GM23338 (cell line): ENCODE results near the gene EPO. TPM values are rescaled to one million over a fixed set of nuclear protein-coding genes. Genes with fewer than 3 reads are reported as not detected.

Source experiments
- ATAC-seq: fragments of 200-7000 bp; cut with Tn5 transposase; 3 replicates; pipeline ENCODE4 v1.9.1; 2020
- DNase-seq: peaks from one replicate; pipeline ENCODE4 v3.0.0-alpha.2; 2015; ENCODE audit warnings: low spot score
- H2AFZ ChIP-seq: fragments of 200-600 bp; sonication (generic); 2 replicates; pipeline ENCODE4 v1.8.0; 2016; ENCODE audit warnings: antibody characterized with exemption, mild to moderate bottlenecking, moderate library complexity
- H3F3A ChIP-seq: fragments of 200-600 bp; sonication (generic); replicated peaks from 2 replicates; pipeline ENCODE4 v1.8.0; 2017; ENCODE audit warnings: antibody characterized with exemption, mixed run types, low read depth
- H3K27ac ChIP-seq: fragments of 200-600 bp; sonication (generic); 2 replicates; pipeline ENCODE4 v1.6.1; 2016; ENCODE audit warnings: low read depth
- H3K27me3 ChIP-seq: fragments of 200-600 bp; sonication (generic); 2 replicates; pipeline ENCODE4 v1.8.0; 2016; ENCODE audit warnings: mild to moderate bottlenecking, mixed run types, moderate library complexity; ENCODE audit not compliant: insufficient read depth
- H3K36me3 ChIP-seq: fragments of 200-600 bp; sonication (generic); 2 replicates; pipeline ENCODE4 v1.8.0; 2016; ENCODE audit warnings: mild to moderate bottlenecking; ENCODE audit not compliant: insufficient read depth
- H3K4me1 ChIP-seq: fragments of 200-600 bp; sonication (generic); 2 replicates; pipeline ENCODE4 v1.8.0; 2016; ENCODE audit warnings: mild to moderate bottlenecking, moderate library complexity; ENCODE audit not compliant: insufficient read depth
- H3K4me2 ChIP-seq: fragments of 200-600 bp; sonication (generic); 2 replicates; pipeline ENCODE4 v1.7.1; 2017; ENCODE audit warnings: mixed run types
- H3K4me3 ChIP-seq: fragments of 200-600 bp; sonication (generic); 2 replicates; pipeline ENCODE4 v1.6.1; 2016; ENCODE audit warnings: mixed run types
- H3K79me2 ChIP-seq: fragments of 200-600 bp; sonication (generic); replicated peaks from 2 replicates; pipeline ENCODE4 v1.8.0; 2017; ENCODE audit warnings: mild to moderate bottlenecking; ENCODE audit not compliant: insufficient read depth
- H3K9me2 ChIP-seq: fragments of 200-600 bp; sonication (generic); 2 replicates; pipeline ENCODE4 v1.8.0; 2017; ENCODE audit not compliant: insufficient read depth
- H4K20me1 ChIP-seq: fragments of 200-600 bp; sonication (generic); replicated peaks from 2 replicates; pipeline ENCODE4 v1.8.0; 2017; ENCODE audit warnings: mild to moderate bottlenecking; ENCODE audit not compliant: insufficient read depth
- H3K27ac Mint-ChIP-seq: 2 replicates; pipeline ENCODE4 v1.8.0; 2020; ENCODE audit warnings: inconsistent platforms, mild to moderate bottlenecking, moderate library complexity, mixed read lengths
- H3K27me3 Mint-ChIP-seq: 3 replicates; pipeline ENCODE4 v1.8.0; 2022; ENCODE audit warnings: low read depth, mild to moderate bottlenecking, moderate library complexity, mixed read lengths, inconsistent platforms; ENCODE audit not compliant: insufficient read depth, poor library complexity
- H3K36me3 Mint-ChIP-seq: 3 replicates; pipeline ENCODE4 v1.8.0; 2021; ENCODE audit warnings: low read depth, mild to moderate bottlenecking, inconsistent platforms, moderate library complexity, mixed read lengths
- H3K4me1 Mint-ChIP-seq: 3 replicates; pipeline ENCODE4 v1.8.0; 2020; ENCODE audit warnings: mild to moderate bottlenecking, inconsistent platforms, mixed read lengths
- H3K4me3 Mint-ChIP-seq: 3 replicates; pipeline ENCODE4 v1.8.0; 2021; ENCODE audit warnings: moderate library complexity, mild to moderate bottlenecking, inconsistent platforms, mixed read lengths
- H3K9me3 Mint-ChIP-seq: 3 replicates; pipeline ENCODE4 v1.8.0; 2020; ENCODE audit warnings: moderate library complexity, mild to moderate bottlenecking, inconsistent platforms, mixed read lengths
- CREB1 ChIP-seq: fragments of 250-450 bp; sonication (Bioruptor Pico); IDR thresholded peaks from 2 replicates; pipeline ENCODE4 v1.5.0; 2020; ENCODE audit warnings: low read depth, mild to moderate bottlenecking, moderate library complexity
- EZH2 ChIP-seq: fragments of 200-600 bp; sonication (generic); IDR thresholded peaks from one replicate; pipeline ENCODE4 v1.8.0; 2017; ENCODE audit warnings: antibody characterized with exemption, mild to moderate bottlenecking, low read depth; ENCODE audit not compliant: unreplicated experiment
- EZH2phosphoT487 ChIP-seq: fragments of 200-600 bp; sonication (generic); IDR thresholded peaks from one replicate; pipeline ENCODE4 v1.8.1; 2018; ENCODE audit warnings: antibody characterized with exemption; ENCODE audit not compliant: unreplicated experiment
- JUNB ChIP-seq: IDR thresholded peaks from one replicate; pipeline ENCODE4 v1.6.1; 2016; ENCODE audit warnings: antibody characterized with exemption; ENCODE audit not compliant: unreplicated experiment
- NANOG ChIP-seq: IDR thresholded peaks from 2 replicates; pipeline ENCODE4 v1.6.1; 2016; ENCODE audit warnings: antibody characterized with exemption, borderline replicate concordance
- POLR2AphosphoS5 ChIP-seq: IDR thresholded peaks from 2 replicates; pipeline ENCODE4 v1.6.1; 2016; ENCODE audit warnings: antibody characterized with exemption, low read depth
- STAT1 ChIP-seq: IDR thresholded peaks from one replicate; pipeline ENCODE4 v1.6.1; 2016; ENCODE audit warnings: antibody characterized with exemption; ENCODE audit not compliant: unreplicated experiment
- ZNF114 ChIP-seq: fragments of 250-450 bp; sonication (Bioruptor Pico); IDR thresholded peaks from 2 replicates; pipeline ENCODE4 v1.5.0; 2020; ENCODE audit warnings: mild to moderate bottlenecking, moderate library complexity
- ZNF331 ChIP-seq: fragments of 250-450 bp; sonication (Bioruptor Pico); IDR thresholded peaks from 2 replicates; pipeline ENCODE4 v1.5.0; 2020; ENCODE audit warnings: low read depth, mild to moderate bottlenecking, moderate library complexity
- polyA plus RNA-seq: library from polyadenylated mRNA; unstranded; fragments of >200 nt; fragmentation: Nextera tagmentation; extraction: Ambion mirVana; gene quantifications from 2 replicates; pipeline ENCODE4 v1.2.1, GENCODE V29; 2016
- total RNA-seq: library from RNA; depleted of rRNA; stranded (reverse); fragments of >200 nt; shearing (Covaris generic); gene quantifications from 2 replicates; pipeline ENCODE4 v1.2.3, GENCODE V29; 2014
- TF ChIP-seq, protein P1 (sequence below), 2 experiments: fragments of 200-600 bp in 1 of 2; sonication (generic) in 1 of 2; conservative IDR thresholded peaks; 2 replicates each; pipeline versions ENCODE4 v1.5.1 to v1.6.1; 2016 to 2017; ENCODE audit warnings: antibody characterized with exemption in 2 of 2, low read depth in 2 of 2, mild to moderate bottlenecking in 2 of 2, moderate library complexity in 1 of 2
- TF ChIP-seq, protein P2 (sequence below): IDR thresholded peaks from 2 replicates; pipeline ENCODE4 v1.6.1; 2016; ENCODE audit warnings: antibody characterized with exemption
- TF ChIP-seq, protein P3 (sequence below): fragments of 250-450 bp; sonication (Bioruptor Pico); IDR thresholded peaks from 2 replicates; pipeline ENCODE4 v1.5.0; 2020; ENCODE audit warnings: mild to moderate bottlenecking, moderate library complexity

Gene EPO
- total and polyA plus RNA-seq, 2 experiments from 2014 or later = 1.0 TPM; not detected in 1

DNA sequence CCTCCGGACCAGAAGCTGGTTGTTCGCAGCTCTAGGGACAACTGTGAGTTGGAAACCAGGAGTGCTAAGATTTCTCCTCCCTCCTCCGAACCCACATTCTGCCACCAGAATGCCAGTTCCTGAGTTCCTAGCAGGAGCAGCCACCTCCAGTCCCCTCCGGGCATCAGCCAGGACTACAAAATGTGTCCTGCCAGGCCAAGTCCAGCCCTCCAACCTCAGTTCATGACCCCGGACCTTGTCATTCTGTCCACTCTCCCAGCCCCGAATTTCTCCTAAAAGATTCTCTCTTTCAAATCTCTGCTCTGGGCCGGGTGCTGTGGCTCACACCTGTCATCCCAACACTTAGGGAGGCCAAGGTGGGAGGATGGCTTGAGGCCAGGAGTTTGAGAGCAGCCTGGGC is 15.5 kb downstream of the EPO start (continued):
- TF ChIP-seq, protein P1, sequence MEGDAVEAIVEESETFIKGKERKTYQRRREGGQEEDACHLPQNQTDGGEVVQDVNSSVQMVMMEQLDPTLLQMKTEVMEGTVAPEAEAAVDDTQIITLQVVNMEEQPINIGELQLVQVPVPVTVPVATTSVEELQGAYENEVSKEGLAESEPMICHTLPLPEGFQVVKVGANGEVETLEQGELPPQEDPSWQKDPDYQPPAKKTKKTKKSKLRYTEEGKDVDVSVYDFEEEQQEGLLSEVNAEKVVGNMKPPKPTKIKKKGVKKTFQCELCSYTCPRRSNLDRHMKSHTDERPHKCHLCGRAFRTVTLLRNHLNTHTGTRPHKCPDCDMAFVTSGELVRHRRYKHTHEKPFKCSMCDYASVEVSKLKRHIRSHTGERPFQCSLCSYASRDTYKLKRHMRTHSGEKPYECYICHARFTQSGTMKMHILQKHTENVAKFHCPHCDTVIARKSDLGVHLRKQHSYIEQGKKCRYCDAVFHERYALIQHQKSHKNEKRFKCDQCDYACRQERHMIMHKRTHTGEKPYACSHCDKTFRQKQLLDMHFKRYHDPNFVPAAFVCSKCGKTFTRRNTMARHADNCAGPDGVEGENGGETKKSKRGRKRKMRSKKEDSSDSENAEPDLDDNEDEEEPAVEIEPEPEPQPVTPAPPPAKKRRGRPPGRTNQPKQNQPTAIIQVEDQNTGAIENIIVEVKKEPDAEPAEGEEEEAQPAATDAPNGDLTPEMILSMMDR (conservative IDR thresholded peaks at IDR 0.05; ENCODE audit: low read depth in 2 of 2) = no peak
- no peak for TF ChIP-seq EZH2phosphoT487
- TF ChIP-seq, protein P2, sequence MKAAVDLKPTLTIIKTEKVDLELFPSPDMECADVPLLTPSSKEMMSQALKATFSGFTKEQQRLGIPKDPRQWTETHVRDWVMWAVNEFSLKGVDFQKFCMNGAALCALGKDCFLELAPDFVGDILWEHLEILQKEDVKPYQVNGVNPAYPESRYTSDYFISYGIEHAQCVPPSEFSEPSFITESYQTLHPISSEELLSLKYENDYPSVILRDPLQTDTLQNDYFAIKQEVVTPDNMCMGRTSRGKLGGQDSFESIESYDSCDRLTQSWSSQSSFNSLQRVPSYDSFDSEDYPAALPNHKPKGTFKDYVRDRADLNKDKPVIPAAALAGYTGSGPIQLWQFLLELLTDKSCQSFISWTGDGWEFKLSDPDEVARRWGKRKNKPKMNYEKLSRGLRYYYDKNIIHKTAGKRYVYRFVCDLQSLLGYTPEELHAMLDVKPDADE = no peak
- TF ChIP-seq POLR2AphosphoS5 = no peak

DNA sequence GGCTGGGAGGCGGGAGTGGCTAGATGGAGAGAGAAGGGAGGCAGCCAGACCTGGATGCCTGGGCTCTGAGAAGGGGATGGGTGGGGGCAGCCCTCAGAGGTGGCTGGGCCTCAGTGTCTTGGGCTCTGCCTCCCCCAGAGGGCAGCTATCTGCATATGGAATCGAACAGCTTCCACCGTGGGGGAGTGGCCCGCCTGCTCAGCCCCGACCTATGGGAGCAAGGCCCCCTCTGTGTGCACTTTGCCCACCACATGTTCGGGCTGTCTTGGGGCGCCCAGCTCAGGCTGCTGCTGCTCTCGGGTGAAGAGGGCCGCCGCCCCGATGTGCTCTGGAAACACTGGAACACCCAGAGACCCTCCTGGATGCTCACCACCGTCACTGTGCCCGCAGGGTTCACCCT is 16.4 kb downstream of the EPO start:
- Histone ChIP-seq H3K27ac (no peak overlapping the region), H3K79me2 (no peaks in the 10 kb centered on the region), H4K20me1 (no peaks in the 10 kb centered on the region), H3F3A (no peaks in the 10 kb centered on the region), H3K4me3 (no peak overlapping the region), H3K9me2 (no peaks in the 10 kb centered on the region), H2AFZ (no peak overlapping the region), H3K4me1 (no peaks in the 10 kb centered on the region), H3K4me2 (no peak overlapping the region), H3K27me3 (no peaks in the 10 kb centered on the region), H3K36me3 (no peaks in the 10 kb centered on the region)
- Mint-ChIP-seq H3K4me1 (no peaks in the 10 kb centered on the region), H3K9me3 (peaks cover 4% of the 10 kb centered on the region; the same call in 2 of the 3 replicates), H3K36me3 (no peaks in the 10 kb centered on the region), H3K4me3 (no peak overlapping the region), H3K27ac (no peak overlapping the region), H3K27me3 (peaks cover 3% of the 10 kb centered on the region)
- ATAC-seq (peak; percentile 23; the same call in 1 of the 3 replicates), DNase-seq (no peak)
- TF ChIP-seq NANOG (no peak), ZNF331 (CRISPR knock-in tag) (no peak), JUNB (no peak), EZH2 (no peak), CREB1 (CRISPR knock-in tag) (no peak), ZNF114 (CRISPR knock-in tag) (no peak)
- TF ChIP-seq, protein P2 = no peak

DNA sequence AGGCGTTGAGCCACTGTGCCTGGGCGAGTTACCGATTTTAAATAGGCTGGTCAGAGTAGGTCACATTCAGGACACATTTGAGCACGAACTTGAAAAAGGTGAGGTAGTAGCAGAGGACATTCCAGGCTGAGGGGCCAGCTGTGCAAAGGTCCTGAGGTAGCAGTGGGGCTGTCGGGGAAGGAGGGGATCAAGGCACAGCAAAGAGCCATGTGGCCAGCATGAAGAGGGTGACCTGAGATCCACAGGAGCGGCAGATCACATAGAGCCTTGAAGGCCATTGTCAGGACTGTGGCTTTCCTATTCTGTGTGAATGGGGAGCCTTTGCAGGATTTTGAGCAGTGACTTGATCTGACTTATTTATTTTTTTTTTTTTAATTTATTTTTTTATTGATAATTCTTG is 19.7 kb downstream of the EPO start:
- Histone ChIP-seq H2AFZ (no peak overlapping the region), H3K27ac (no peak overlapping the region), H4K20me1 (no peaks in the 10 kb centered on the region), H3F3A (no peaks in the 10 kb centered on the region), H3K36me3 (no peaks in the 10 kb centered on the region), H3K79me2 (no peaks in the 10 kb centered on the region), H3K4me2 (no peak overlapping the region), H3K9me2 (no peaks in the 10 kb centered on the region), H3K4me3 (no peak overlapping the region), H3K27me3 (no peaks in the 10 kb centered on the region), H3K4me1 (no peaks in the 10 kb centered on the region)
- H3K27ac Mint-ChIP-seq = no peak overlapping the region
- no peak for ATAC-seq
- no peak for DNase-seq
- H3K36me3 Mint-ChIP-seq = no peaks in the 10 kb centered on the region
- no peaks in the 10 kb centered on the region for H3K4me1 Mint-ChIP-seq
- no peak overlapping the region for H3K4me3 Mint-ChIP-seq
- peaks cover 7% of the 10 kb centered on the region for H3K27me3 Mint-ChIP-seq
- H3K9me3 Mint-ChIP-seq = peaks cover 23% of the 10 kb centered on the region
- TF ChIP-seq, protein P3, sequence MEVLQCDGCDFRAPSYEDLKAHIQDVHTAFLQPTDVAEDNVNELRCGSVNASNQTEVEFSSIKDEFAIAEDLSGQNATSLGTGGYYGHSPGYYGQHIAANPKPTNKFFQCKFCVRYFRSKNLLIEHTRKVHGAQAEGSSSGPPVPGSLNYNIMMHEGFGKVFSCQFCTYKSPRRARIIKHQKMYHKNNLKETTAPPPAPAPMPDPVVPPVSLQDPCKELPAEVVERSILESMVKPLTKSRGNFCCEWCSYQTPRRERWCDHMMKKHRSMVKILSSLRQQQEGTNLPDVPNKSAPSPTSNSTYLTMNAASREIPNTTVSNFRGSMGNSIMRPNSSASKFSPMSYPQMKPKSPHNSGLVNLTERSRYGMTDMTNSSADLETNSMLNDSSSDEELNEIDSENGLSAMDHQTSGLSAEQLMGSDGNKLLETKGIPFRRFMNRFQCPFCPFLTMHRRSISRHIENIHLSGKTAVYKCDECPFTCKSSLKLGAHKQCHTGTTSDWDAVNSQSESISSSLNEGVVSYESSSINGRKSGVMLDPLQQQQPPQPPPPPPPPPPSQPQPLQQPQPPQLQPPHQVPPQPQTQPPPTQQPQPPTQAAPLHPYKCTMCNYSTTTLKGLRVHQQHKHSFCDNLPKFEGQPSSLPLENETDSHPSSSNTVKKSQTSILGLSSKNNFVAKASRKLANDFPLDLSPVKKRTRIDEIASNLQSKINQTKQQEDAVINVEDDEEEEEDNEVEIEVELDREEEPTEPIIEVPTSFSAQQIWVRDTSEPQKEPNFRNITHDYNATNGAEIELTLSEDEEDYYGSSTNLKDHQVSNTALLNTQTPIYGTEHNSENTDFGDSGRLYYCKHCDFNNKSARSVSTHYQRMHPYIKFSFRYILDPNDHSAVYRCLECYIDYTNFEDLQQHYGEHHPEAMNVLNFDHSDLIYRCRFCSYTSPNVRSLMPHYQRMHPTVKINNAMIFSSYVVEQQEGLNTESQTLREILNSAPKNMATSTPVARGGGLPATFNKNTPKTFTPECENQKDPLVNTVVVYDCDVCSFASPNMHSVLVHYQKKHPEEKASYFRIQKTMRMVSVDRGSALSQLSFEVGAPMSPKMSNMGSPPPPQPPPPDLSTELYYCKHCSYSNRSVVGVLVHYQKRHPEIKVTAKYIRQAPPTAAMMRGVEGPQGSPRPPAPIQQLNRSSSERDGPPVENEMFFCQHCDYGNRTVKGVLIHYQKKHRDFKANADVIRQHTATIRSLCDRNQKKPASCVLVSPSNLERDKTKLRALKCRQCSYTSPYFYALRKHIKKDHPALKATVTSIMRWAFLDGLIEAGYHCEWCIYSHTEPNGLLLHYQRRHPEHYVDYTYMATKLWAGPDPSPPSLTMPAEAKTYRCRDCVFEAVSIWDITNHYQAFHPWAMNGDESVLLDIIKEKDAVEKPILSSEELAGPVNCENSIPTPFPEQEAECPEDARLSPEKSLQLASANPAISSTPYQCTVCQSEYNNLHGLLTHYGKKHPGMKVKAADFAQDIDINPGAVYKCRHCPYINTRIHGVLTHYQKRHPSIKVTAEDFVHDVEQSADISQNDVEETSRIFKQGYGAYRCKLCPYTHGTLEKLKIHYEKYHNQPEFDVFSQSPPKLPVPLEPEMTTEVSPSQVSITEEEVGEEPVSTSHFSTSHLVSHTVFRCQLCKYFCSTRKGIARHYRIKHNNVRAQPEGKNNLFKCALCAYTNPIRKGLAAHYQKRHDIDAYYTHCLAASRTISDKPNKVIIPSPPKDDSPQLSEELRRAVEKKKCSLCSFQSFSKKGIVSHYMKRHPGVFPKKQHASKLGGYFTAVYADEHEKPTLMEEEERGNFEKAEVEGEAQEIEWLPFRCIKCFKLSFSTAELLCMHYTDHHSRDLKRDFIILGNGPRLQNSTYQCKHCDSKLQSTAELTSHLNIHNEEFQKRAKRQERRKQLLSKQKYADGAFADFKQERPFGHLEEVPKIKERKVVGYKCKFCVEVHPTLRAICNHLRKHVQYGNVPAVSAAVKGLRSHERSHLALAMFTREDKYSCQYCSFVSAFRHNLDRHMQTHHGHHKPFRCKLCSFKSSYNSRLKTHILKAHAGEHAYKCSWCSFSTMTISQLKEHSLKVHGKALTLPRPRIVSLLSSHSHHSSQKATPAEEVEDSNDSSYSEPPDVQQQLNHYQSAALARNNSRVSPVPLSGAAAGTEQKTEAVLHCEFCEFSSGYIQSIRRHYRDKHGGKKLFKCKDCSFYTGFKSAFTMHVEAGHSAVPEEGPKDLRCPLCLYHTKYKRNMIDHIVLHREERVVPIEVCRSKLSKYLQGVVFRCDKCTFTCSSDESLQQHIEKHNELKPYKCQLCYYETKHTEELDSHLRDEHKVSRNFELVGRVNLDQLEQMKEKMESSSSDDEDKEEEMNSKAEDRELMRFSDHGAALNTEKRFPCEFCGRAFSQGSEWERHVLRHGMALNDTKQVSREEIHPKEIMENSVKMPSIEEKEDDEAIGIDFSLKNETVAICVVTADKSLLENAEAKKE (CRISPR knock-in tag) = no peak
- TF ChIP-seq STAT1 = no peak
